Keratinocyte (primary cell): ENCODE measurements around the gene ACOT7.
"Not testable (repeated sequence)": the region's sequence is repeated elsewhere in the genome, so short reads cannot be mapped to it uniquely, and the experiment has no call there.

ENCODE experiments used
- CTCF ChIP-seq, 3 experiments: IDR thresholded peaks in 1 of 3; conservative IDR thresholded peaks in 1 of 3; optimal IDR thresholded peaks in 1 of 3; 2 replicates in 2 of 3; 3 replicates in 1 of 3; pipeline versions ENCODE3 to v1.5.1; 2011; ENCODE audit warnings: low read length in 3 of 3, mild to moderate bottlenecking in 3 of 3, moderate library complexity in 2 of 3, control low read depth in 1 of 3, inconsistent platforms in 1 of 3; ENCODE audit not compliant: insufficient read depth in 2 of 3; ENCODE audit errors: extremely low read depth in 1 of 3
- EZH2 ChIP-seq: IDR thresholded peaks from one replicate; pipeline ENCODE4 v1.6.1; 2012; ENCODE audit warnings: inconsistent platforms, mild to moderate bottlenecking, low read length, moderate library complexity

DNA sequence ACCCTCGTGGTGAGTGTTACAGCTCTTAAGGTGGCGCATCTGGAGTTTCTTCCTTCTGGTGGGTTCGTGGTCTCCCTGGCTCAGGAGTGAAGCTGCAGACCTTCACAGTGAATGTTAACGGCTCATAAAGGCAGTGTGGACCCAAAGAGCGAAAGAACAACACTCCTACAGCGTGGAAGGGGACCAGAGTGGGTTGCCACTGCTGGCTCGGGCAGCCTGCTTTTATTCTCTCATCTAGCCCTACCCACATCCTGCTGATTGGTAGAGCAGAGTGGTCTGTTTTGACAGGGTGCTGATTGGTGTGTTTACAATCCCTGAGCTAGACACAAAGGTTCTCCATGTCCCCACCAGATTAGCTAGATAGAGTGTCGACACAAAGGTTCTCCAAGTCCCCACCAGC lies 1.6 kb upstream of the ACOT7 start:
- not testable (repeated sequence) for TF ChIP-seq CTCF (optimal IDR thresholded peaks at IDR 0.05 in 1 of 3, IDR thresholded peaks at IDR 0.05 in 1 of 3, conservative IDR thresholded peaks at IDR 0.05 in 1 of 3; ENCODE audit: extremely low read depth in 1 of 3, insufficient read depth in 2 of 3, low read length in 3 of 3); EZH2
